GM19025 (cell line): ENCODE measurements around the gene IL6.
"Not testable (repeated sequence)": the region's sequence is repeated elsewhere in the genome, so short reads cannot be mapped to it uniquely, and the experiment has no call there.

Experiments used
- ATAC-seq: cut with Tn5 transposase; IDR thresholded peaks from one replicate; pipeline ENCODE4 v1.9.1; 2021; ENCODE audit warnings: mild to moderate bottlenecking, low read depth, moderate library complexity; ENCODE audit not compliant: unreplicated experiment

Gene IL6

DNA sequence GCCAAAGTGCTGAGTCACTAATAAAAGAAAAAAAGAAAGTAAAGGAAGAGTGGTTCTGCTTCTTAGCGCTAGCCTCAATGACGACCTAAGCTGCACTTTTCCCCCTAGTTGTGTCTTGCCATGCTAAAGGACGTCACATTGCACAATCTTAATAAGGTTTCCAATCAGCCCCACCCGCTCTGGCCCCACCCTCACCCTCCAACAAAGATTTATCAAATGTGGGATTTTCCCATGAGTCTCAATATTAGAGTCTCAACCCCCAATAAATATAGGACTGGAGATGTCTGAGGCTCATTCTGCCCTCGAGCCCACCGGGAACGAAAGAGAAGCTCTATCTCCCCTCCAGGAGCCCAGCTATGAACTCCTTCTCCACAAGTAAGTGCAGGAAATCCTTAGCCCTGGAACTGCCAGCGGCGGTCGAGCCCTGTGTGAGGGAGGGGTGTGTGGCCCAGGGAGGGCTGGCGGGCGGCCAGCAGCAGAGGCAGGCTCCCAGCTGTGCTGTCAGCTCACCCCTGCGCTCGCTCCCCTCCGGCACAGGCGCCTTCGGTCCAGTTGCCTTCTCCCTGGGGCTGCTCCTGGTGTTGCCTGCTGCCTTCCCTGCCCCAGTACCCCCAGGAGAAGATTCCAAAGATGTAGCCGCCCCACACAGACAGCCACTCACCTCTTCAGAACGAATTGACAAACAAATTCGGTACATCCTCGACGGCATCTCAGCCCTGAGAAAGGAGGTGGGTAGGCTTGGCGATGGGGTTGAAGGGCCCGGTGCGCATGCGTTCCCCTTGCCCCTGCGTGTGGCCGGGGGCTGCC lies at the start of gene IL6:
IL6 (plus strand) TSS at position 294 of the 807 bp plus-strand sequence; CDS start at position 357, 63 bp downstream.
- no peak for ATAC-seq

DNA sequence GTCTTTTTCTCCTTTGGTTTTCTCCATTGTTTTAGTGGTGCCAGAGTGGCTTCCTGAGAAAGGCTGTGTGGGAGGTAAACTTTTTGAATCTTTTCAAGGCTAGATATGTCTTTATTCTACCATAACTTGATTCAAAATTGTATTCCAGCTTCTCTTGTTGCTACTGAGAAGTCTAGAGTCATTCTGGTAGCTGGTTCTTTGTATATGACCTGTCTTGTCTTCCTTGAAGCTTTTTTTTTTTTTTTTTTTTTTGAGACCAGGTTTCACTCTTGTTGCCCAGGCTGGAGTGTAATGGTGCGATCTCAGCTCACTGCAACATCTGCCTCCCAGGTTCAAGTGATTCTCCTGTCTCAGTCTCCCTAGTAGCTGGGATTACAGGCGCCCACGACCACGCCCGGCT lies 49.7 kb upstream of the IL6 start:
- not testable (repeated sequence) for ATAC-seq

GRCh38 chr7:22677680-22678079 lies 49.3 kb upstream of the IL6 start:
- ATAC-seq: no peak

GRCh38 chr7:22680482-22680911 lies 46.5 kb upstream of the IL6 start:
- ATAC-seq: no peak

DNA sequence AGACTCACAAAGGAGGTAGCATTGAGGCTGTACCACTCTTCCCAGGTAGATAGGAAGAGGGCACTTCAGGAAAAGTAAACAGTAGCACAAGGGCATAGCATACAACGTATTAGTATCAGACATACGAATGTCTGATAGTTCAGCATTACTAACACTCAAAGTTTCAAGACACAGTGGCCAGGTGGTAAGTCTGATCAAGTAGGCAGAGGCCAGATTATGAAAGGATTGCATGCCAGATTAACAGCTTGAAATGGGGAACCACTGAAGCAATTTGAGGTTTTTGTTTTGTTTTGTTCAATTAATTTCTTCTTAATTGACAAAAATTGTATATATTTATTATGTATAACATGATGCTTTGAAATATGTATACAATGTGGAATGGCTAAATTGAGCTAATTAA lies 45.7 kb upstream of the IL6 start:
- no peak for ATAC-seq

DNA sequence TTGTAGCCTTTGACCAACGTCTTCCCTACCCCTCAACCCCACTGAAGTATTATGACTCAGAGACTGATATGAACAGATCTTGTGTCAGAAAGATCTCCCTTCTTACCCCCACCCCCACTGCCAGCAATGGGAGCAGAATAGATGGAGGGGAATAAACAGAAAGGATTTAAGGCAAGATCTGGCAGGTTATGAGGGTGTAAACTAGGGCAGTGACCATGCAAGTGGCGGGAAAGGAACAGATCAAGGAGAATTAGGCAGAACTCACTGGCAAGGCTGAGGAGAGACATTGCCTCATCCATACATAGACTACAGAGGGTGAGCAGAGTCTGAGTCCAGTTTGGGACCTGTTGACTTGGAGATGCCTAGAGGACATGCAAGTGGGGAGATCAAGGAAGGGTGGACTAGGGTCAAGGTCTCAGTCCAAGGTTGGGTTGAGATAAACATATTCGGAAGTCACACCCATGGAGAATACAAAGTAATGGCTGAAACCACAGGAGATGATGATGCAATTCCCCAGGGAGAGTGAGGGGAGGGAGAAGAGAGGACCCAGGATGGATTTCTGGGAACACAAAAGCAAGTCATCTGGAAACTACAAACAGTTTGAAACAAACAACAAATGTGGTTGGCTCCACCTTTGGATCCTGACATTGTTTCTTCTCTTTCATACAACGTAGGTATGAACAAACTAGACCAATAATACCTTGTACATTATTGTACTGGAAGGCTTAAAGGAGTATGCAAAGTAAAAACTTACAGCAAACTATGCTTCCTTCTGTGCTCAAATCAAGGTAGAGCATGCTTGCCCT lies 44.9 kb upstream of the IL6 start:
- ATAC-seq: no peak

DNA sequence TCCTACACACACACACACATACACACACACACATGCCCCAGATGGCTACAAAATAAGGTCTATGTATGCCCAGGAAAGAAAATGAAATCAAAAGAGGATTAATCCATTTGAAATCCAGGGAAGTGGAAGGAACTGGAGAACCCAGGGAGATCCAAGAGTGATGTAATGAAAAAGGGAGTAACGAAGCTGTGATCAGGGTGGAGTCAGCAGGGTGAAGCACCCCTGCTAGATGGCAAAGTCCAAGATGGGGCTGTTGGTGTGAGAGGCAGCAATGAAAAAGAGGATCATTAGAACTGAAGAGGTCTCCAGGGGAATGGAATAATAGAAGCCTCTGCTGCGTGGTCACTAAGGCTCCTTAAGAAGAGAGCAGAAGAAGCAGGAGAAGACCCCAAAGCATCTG lies 43.6 kb upstream of the IL6 start:
- no peak for ATAC-seq

DNA sequence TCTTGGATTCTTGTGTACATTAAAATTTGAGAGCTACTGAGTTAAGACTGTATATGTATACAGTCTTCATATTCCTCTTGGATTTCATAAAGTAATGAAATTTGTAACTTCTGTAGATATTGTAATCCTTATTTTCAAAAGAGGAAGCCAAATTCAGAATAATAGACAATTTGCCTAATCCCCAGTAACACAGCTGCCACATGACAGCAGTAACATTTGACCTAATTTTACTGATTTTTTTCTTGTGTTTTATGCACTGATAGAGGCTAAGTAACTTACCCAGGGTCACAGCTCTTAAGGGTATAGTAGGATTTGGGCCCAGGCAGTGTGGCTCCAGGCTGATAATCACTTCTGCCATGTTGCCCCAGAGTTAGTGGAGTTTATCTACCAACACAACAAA lies 40.4 kb upstream of the IL6 start:
- ATAC-seq: no peak

- no peak for ATAC-seq
These were observed 38.9 kb upstream of the IL6 start for GRCh38 chr7:22688084-22688483.

GRCh38 chr7:22688934-22689333 lies 38.1 kb upstream of the IL6 start:
- ATAC-seq: not testable (repeated sequence)

GRCh38 chr7:22694597-22695207 lies 32.3 kb upstream of the IL6 start:
- no peak for ATAC-seq

DNA sequence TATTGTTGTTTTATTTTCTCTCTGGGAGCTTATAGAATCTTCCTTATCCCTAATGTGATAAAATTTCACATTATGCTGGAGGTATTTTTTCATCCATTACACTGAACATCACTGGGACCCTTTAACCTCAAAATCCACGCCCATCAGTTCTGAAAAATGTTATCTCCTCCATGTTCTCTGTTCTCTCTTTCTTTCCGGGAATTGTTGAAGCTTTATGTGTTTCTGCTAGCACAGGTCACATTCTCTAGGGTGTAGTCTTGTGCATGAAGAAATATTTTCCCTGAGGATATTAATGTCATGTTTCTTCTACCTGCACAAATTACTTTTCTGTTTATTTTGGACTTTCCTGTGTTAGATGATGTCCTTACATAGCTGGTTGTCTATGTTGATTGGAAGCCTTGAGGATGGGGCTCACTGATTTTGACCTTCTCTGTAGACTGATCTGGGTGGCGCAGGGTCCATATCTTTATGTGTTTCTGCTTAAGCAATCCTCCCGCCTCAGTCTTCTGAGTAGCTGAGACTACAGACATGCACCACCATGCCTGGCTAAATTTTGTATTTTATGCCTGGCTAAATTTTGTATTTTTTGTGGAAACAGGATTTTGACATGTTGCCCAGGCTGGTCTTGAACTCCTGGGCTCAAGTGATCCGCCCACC lies 31.4 kb upstream of the IL6 start:
- no peak for ATAC-seq

GRCh38 chr7:22696541-22697228 lies 30.3 kb upstream of the IL6 start:
- ATAC-seq: no peak

DNA sequence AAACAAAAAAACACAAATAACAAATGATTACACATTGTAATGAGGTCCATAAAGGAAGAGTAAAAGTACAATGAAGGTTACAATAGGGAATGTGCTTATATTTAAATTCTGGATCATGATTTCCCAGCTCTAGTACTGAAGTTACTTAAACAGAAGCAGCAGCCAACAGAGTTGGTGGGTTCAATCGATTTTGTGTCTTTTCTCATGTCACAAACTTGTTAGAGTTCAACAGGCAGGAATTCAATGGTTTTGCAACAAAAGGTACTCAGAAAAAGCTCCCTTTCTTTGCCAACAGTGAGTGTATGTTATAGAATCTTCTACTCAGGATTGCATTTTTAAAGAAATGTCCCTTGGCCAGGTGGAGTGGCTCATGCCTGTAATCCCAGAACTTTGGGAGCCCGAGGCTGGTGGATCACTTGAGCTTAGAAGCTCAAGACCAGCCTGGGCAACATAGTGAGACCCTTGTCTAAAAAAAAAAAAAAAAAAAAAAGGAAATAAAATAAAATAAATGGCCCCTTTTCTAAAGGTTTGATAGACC lies 29.6 kb upstream of the IL6 start:
- no peak for ATAC-seq

DNA sequence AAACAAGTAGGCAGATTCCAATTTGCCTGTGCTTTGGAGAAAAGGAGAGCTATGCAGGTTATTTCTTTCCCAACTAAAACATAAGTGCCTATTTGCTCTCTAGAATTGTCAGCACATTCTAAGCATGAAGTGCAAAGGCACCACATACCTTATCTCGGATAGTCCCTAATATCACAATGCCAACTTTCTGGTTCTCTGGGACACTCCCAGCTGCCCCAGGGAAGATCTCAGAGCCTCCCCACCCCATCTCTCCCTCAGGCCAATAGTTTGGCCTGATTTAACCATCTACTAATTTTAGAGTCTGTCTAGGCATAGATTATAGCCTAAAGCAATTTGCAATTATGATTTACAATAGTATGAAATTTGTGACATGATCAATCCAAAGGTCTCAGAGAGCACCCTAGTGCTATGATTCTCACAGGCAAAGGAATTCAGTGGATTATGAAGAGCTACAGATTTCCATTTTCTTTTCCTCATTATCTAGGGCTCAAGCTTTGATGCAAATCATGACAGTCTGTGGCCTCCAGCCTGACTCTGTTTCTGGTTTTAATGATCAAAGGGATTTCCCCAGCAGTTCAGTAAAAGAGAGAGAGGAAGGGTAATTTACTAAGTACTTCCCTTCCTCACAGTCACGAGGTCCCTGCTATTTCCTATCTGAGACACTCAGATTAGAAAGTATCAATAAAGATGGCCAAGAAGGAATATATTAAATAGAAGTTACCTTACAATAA lies 29.0 kb upstream of the IL6 start:
- ATAC-seq: peak; percentile 87

DNA sequence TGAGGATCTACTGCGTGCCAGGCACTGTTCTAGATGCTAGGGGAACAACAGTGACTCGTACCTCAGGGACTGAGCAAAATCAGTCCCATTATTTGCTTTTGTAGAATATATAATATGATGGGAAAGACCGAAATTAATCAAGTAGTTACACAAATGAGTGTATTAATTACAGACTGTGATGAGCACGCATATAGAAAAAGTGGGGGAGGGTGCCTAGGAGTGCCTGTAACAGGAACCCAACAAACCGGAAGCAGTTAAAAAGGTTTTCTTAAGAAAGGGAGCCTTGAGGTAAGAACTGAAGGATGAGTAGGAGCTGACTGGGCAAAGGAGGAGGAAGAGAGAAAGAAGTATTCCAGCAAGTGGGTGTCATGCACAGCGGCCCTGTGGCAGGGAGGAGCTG lies 28.2 kb upstream of the IL6 start:
- ATAC-seq: no peak

GRCh38 chr7:22700559-22701002 lies 26.4 kb upstream of the IL6 start:
- ATAC-seq: no peak

DNA sequence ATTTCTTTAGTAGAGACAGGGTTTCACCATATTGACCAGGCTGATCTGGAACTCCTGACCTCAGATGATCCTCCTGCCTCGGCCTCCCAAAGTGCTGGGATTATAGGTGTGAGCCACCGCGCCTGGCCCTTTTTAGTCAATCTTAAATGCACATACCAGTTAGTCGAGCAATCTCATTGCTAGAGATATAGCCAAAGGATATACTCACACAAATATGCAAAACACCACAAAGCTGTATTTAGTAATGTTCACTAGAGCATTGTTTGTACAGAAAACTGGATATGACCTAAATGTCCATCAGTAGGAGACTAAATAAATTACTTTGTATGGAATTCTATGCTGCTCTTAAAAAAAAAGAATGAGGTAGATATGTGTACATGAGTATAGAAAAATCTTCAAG lies 24.5 kb upstream of the IL6 start:
- ATAC-seq: no peak
